CD4-positive, alpha-beta T cell treated with Interleukin-1 beta for 1 hour (primary cell): Measurements from ENCODE around the gene SUPT3H.
"Not testable (repeated sequence)": the region's sequence is repeated elsewhere in the genome, so short reads cannot be mapped to it uniquely, and the experiment has no call there.

Source experiments
- DNase-seq, 2 donors: peaks; one replicate each; pipeline ENCODE4 v3.0.0-alpha.2; 2020 to 2022

Gene SUPT3H

DNA sequence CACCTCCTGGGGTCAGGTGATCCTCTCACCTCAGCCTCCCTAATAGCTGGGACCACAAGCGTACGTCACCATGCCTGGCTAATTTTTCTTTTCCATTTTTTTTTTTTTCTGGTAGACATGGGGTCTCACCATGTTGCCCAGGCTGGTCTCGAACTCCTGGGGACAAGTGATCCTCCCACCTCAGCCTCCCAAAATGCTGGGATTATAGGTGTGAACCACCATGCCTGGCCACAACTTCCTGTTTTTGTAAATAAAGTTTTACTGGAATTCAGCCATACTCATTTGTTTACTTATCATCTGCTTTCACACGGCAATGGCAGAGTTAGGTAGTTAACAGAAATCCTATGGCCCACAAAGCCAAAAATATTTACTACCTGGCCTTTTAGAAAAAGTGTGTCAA, 57.4 kb downstream of the SUPT3H start:
- no peak for DNase-seq

GRCh38 chr6:45314146-45314545, 63.6 kb downstream of the SUPT3H start:
- no peak for DNase-seq

- peak; percentile 35 to 47 for DNase-seq
Measured at GRCh38 chr6:45310118-45310788, 67.5 kb downstream of the SUPT3H start.

DNA sequence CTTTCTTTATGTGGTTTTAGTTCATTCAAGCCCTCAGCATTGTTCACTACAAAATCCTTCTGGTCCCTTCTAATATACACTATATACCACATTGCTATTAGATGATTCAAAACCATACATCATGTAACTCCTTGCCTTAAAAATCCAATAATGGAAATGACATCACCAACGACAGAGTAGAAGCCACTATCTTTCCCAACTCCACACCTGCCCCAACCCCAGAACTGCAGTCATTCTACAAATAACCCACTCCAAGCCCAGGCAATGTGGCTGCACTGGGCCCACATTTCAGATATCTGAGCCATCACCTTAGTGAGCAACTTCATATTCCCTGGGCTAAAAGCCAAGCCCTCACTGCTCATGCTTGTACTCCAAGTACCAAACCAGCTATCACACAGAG, 72.2 kb downstream of the SUPT3H start:
- DNase-seq: no peak

DNA sequence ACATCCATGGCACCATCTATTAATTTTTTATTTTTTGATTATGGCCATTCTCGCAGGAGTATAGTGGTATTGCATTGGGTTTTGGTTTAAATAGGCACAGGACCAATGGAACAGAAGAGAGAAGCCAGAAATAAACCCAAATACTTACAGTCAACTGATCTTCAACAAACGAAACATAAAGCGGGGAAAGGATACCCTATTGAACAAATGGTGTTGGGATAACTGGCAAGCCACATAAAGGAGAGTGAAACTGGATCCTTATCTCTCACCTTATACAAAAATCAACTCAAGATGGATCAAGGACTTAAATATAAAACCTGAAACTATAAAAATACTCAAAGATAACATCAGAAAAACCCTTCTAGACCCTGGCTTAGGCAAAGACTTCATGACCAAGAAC, 74.9 kb downstream of the SUPT3H start:
- DNase-seq: no peak

DNA sequence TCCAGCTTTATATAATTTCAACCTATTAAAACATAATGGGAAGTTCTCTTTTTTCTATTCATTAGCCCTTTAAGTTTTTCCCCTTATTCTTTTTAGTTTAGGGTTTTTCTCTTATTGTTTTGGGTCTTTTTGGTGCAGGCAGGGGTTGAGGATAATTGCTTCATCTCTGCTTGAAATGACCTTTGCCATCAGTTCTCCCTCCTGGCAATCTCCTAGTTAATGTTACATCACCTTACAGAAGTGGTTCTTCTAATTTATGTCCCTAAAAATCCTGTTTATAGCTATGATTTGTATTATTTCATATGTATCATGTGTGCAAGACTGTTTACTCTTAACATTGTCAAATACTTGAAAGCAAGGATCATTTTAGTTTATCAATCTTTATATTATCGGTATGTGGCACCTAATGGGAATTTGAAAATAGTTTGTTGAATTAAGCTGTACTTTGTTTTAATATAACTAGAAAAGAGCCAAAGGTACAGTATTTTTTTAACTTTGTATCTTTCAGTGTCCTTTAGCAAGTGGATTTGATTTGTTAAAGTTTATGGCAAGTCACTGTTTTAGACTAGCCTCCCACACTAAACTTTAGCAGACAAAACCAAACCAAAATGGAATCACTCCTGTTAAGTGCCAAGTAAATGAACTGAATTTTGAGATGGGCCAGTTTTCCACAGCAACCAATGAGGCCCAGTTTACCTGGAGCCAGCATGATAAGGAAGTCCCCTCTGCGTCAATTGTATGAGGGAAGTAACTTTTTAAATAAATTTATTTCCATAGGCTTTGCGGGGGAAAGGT, 76.2 kb downstream of the SUPT3H start:
- no peak for DNase-seq

DNA sequence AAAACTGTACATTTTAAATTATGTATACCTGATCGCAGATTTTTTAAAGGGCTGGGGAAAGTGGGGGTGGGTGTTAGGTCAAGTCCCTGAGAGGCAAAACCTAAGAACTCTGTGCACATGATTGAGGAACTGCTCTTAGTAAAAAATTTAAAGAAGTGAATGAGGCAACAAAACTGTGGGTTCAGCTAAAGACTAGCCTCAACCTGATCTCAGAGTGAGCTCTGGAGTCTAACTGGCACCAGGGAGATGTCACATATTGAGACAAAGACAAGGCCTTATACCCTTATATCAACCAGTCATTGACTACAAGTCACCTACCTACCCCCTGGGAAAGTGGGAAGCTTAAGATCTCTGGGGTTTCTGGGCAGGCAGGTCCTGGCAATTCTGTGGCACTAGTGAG, 77.0 kb downstream of the SUPT3H start:
- no peak for DNase-seq

DNA sequence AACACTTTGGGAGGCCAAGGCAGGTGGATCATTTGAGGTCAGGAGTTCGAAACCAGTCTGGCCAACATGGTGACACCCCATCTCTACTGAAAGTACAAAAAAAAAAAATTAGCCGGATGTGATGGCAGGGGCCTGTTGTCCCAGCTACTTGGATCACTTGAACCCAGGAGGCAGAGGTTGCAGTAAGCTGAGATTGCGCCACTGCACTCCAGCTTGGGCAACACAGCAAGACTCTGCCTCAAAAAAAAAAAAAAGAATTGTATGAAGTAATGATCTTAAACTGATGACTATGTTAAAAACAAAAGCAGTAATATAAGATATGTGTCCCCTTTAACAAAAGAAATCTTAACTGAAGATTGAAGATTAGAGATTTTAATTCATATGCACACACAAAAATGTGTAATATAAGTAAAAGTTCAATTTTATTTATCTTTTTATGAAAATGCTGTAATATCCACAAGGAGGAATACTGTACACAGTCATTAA, 78.6 kb downstream of the SUPT3H start:
- DNase-seq: no peak

- no peak for DNase-seq
Measured at GRCh38 chr6:45297320-45297719, 80.4 kb downstream of the SUPT3H start.

GRCh38 chr6:45294065-45294701, 83.6 kb downstream of the SUPT3H start:
- not testable (repeated sequence) for DNase-seq

- DNase-seq: peak in 1 of 2 donors; percentile 24
Measured at GRCh38 chr6:45293306-45293705, 84.4 kb downstream of the SUPT3H start.

DNA sequence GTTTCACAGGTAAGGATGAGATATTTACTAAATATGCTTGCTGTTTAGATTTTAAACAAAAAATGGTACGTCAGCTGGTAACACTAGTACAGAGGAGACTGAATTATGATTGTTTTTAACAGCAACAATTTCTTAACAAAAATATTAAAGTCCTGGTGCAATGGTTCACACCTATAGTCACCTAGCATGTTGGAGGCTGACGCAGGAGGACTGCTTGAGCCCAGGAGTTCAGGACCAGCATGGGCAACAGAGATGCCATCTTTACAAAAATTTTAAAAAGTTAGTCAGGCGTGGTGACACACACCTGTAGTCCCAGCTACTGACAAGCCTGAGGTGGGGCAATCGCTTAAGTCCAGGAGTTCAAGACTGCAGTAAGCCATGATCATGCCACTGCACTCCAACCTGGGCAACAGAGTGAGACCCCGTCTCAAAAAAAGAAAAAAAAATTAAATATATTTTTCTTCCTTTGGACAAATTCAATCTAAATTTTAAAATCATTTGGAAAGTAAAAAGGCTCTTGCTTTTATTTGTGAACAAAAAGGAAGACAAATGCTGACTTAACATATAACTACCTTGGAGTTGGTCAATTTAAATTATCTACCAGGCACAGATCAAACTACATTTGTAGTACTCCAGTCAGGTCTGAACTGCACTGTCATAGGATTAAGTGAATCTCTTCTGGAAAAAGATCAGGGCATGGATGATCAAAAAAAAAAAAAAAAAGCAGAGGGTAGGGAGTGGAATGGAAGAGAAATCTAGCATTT, 87.8 kb downstream of the SUPT3H start:
- no peak for DNase-seq

- not testable (repeated sequence) for DNase-seq
Measured at GRCh38 chr6:45286707-45287106, 91.0 kb downstream of the SUPT3H start.

GRCh38 chr6:45278367-45278766, 99.4 kb downstream of the SUPT3H start:
- no peak for DNase-seq

GRCh38 chr6:45277741-45278140, 100.0 kb downstream of the SUPT3H start:
- not testable (repeated sequence) for DNase-seq

DNA sequence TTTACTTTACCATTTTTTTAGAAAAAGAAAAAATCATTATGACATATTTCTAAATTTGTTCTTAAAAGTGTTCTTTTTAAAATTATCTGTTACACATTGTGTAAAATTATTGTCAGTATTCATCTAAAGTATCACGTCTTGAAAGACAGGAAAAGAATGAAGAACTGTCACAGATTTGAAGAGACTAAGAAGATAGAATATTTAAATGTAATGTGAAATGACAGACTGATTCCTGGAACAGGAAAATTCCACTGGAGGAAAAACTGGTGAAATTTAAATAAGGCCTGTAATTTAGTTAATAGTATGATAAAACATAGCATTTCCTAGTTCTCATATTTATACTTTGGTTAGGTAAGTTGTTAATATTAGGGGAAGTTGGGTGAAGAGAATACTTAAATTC, 102.4 kb downstream of the SUPT3H start:
- DNase-seq: no peak

- DNase-seq: no peak
Measured at GRCh38 chr6:45272626-45273025, 105.1 kb downstream of the SUPT3H start.

DNA sequence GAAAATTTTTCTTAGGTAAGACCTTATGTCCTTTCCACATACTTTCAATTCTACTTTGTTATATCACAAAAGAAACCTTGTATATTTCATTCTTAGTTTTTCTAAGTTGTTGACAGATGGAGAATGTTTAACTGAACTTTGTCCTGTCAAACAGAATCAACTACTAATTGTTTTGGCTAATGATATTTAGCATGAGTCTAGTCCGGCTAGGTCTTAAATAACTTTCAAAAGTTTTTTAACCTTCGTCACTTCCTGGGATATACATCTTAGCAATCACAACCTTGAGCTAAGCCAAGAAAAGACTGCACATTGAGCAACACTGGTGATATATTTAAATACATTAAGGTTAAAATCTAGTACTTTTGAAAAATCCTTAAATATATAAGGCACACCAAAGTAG, 112.5 kb downstream of the SUPT3H start:
- DNase-seq: no peak

- no peak for DNase-seq
Measured at GRCh38 chr6:45260696-45261095, 117.0 kb downstream of the SUPT3H start.

- DNase-seq: no peak
Measured at GRCh38 chr6:45256697-45257695, 120.7 kb downstream of the SUPT3H start.

DNA sequence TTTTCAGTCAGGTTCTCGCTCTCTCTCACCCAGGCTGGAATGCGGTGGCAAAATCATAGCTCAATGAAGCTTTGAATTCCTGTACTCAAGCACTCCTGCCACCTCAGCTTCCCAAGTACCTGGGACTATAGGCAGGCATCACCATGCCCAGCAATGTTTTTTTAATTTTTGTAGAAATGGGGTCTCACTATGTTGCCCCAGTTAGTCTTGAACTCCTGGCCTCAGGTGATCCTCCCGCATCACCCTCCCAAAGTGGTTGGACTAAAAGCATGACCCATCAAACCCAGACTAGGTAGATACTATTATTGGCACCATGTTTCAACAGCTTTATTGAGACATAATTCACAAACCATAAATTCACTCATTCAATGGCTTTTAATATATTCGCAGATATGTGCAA, 122.3 kb downstream of the SUPT3H start:
- no peak for DNase-seq

GRCh38 chr6:45254253-45254652, 123.5 kb downstream of the SUPT3H start:
- DNase-seq: no peak
